Loucy (cell line): Measurements from ENCODE around the gene SYT2.
"Not testable (repeated sequence)": the region's sequence is repeated elsewhere in the genome, so short reads cannot be mapped to it uniquely, and the experiment has no call there.

Source experiments
- H2AFZ ChIP-seq: fragments of 200-600 bp; sonication (generic); 2 replicates; pipeline ENCODE4 v1.6.0; 2016; ENCODE audit warnings: antibody characterized with exemption, mild to moderate bottlenecking, low read length, moderate library complexity
- H3F3A ChIP-seq: fragments of 200-600 bp; 2 replicates; pipeline ENCODE4 v1.6.0; 2016; ENCODE audit warnings: antibody characterized with exemption, low read depth, mild to moderate bottlenecking
- H3K27me3 ChIP-seq: fragments of 200-600 bp; sonication (generic); 2 replicates; pipeline ENCODE4 v1.6.1; 2014; ENCODE audit warnings: low read length, mild to moderate bottlenecking; ENCODE audit not compliant: insufficient read depth, poor library complexity, severe bottlenecking
- H3K36me3 ChIP-seq: fragments of 200-600 bp; sonication (generic); 2 replicates; pipeline ENCODE4 v1.6.1; 2016; ENCODE audit warnings: low read length; ENCODE audit not compliant: insufficient read depth
- H3K4me1 ChIP-seq: fragments of 200-600 bp; sonication (generic); 2 replicates; pipeline ENCODE4 v1.5.1; 2014; ENCODE audit warnings: low read length, mild to moderate bottlenecking; ENCODE audit not compliant: insufficient read depth, poor library complexity, severe bottlenecking
- H3K4me2 ChIP-seq: fragments of 200-600 bp; sonication (generic); 2 replicates; pipeline ENCODE4 v1.6.0; 2014; ENCODE audit warnings: antibody characterized with exemption, low read length, low read depth, mild to moderate bottlenecking; ENCODE audit not compliant: poor library complexity, severe bottlenecking
- H3K4me3 ChIP-seq: fragments of 200-600 bp; sonication (generic); 2 replicates; pipeline ENCODE4 v1.5.1; 2014; ENCODE audit warnings: low read length, mild to moderate bottlenecking, mixed read lengths; ENCODE audit not compliant: poor library complexity, severe bottlenecking
- H3K79me2 ChIP-seq: fragments of 200-600 bp; sonication (generic); 2 replicates; pipeline ENCODE4 v1.6.1; 2014; ENCODE audit warnings: low read length; ENCODE audit not compliant: insufficient read depth
- H3K9ac ChIP-seq: fragments of 200-600 bp; sonication (generic); 2 replicates; pipeline ENCODE4 v1.6.0; 2014; ENCODE audit warnings: mild to moderate bottlenecking, low read depth, low read length, moderate library complexity; ENCODE audit not compliant: poor library complexity, severe bottlenecking
- H3K9me2 ChIP-seq: fragments of 200-600 bp; sonication (generic); replicated peaks from 2 replicates; pipeline ENCODE4 v1.6.1; 2016; ENCODE audit warnings: low read depth, low read length, mixed read lengths
- H3K9me3 ChIP-seq: fragments of 200-600 bp; sonication (generic); 2 replicates; pipeline ENCODE4 v1.6.1; 2014; ENCODE audit warnings: mild to moderate bottlenecking, antibody characterized with exemption, low read length, low read depth; ENCODE audit not compliant: insufficient read depth
- H4K20me1 ChIP-seq: fragments of 200-600 bp; sonication (generic); 2 replicates; pipeline ENCODE4 v1.6.0; 2014; ENCODE audit warnings: antibody characterized with exemption, low read length, mild to moderate bottlenecking; ENCODE audit not compliant: insufficient read depth, poor library complexity, severe bottlenecking
- CTCF ChIP-seq: fragments of 200-600 bp; sonication (generic); conservative IDR thresholded peaks from 2 replicates; pipeline ENCODE4 v1.5.1; 2014; ENCODE audit warnings: mild to moderate bottlenecking, antibody characterized with exemption, low read length
- EZH2phosphoT487 ChIP-seq: fragments of 200-600 bp; IDR thresholded peaks from 2 replicates; pipeline ENCODE4 v1.6.1; 2018; ENCODE audit warnings: antibody characterized with exemption, mild to moderate bottlenecking, moderate library complexity, borderline replicate concordance

The SYT2 gene

DNA sequence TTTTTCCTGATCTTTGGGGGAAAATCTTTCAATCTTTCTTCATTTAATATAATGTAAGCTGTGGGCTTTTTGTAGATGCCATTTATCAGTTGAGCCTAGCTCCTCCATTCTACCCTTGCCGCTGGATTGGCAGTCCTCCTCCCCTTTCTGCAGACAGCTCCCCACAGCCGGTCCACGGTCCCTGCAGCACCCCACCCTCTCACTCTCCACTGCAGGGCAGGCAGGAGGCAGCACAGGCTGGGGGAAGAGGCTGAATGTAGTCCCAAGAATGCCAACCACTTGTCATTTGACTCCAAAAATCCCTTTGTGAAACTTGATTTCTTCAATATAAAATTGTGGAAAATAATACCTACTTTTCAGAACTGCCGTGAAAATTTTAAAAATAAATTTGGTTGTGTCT lies 96.7 kb downstream of the SYT2 start:
- Histone ChIP-seq H3K9me3 (no peaks in the 10 kb centered on the region), H4K20me1 (no peaks in the 10 kb centered on the region), H3K4me1 (peaks cover 17% of the 10 kb centered on the region), H3K4me3 (no peak overlapping the region), H3K79me2 (no peaks in the 10 kb centered on the region), H3K36me3 (no peaks in the 10 kb centered on the region), H3K9me2 (no peaks in the 10 kb centered on the region), H3F3A (no peaks in the 10 kb centered on the region), H3K4me2 (no peak overlapping the region), H3K27me3 (no peaks in the 10 kb centered on the region), H2AFZ (no peak overlapping the region), H3K9ac (no peak overlapping the region)
- no peak for TF ChIP-seq CTCF
- TF ChIP-seq EZH2phosphoT487 = no peak

- H3K27me3 ChIP-seq, H3K79me2 ChIP-seq, H3K4me3 ChIP-seq, H3K9ac ChIP-seq, H3K4me2 ChIP-seq, H3K9me3 ChIP-seq, H4K20me1 ChIP-seq, H3K9me2 ChIP-seq, H3K36me3 ChIP-seq, H3F3A ChIP-seq, H2AFZ ChIP-seq: not testable (repeated sequence)
- H3K4me1 ChIP-seq = peaks cover 17% of the 10 kb centered on the region
These were observed 98.2 kb downstream of the SYT2 start for GRCh38 chr1:202612036-202612435.

DNA sequence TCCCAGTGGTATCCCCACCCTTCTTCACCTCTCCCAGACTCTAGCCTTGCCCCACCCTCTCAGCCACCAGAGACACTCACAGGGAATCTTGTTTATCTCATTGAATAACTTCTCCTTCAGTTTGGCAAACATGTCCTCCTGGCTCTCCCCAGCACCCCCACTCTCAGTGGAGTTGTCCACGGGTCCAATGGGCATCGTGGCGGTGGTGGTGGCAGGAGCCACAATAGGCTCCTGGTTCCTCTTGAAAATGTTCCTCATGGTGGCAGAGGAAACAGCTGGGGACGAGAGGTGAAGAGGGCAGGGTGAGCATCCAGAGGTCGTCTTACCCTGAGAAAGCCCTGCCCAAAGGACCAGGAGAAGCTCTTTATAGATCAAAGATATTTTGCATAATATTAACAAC lies 104.7 kb downstream of the SYT2 start:
- H3K4me2 ChIP-seq = no peak overlapping the region
- no peak overlapping the region for H3K9ac ChIP-seq
- no peak overlapping the region for H3K4me3 ChIP-seq
- no peaks in the 10 kb centered on the region for H3F3A ChIP-seq
- no peak overlapping the region for H2AFZ ChIP-seq
- no peaks in the 10 kb centered on the region for H3K79me2 ChIP-seq
- no peaks in the 10 kb centered on the region for H3K36me3 ChIP-seq
- H3K9me3 ChIP-seq = no peaks in the 10 kb centered on the region
- H3K4me1 ChIP-seq = no peaks in the 10 kb centered on the region
- TF ChIP-seq CTCF = no peak
- no peak for TF ChIP-seq EZH2phosphoT487
- H4K20me1 ChIP-seq = no peaks in the 10 kb centered on the region
- no peaks in the 10 kb centered on the region for H3K9me2 ChIP-seq
- no peaks in the 10 kb centered on the region for H3K27me3 ChIP-seq

DNA sequence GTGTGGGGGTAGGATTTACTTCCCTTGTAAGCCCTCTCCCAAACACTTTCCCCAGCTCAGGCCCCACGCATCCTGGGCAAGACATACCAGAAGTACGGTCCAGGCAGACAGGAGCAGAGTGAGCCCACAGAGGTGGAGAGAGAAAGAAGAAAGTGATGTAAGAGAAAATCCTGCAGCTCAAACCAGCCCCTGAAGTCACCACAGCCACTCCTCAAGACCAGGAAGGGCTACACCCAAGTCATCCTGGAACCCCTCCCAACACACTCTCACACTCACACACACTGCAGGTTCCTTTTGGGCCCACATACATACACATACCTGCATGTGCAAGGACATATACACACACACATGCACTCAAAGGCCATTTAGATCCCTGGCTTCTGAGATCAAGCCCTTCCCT lies 106.8 kb downstream of the SYT2 start:
- Histone ChIP-seq H3F3A (no peaks in the 10 kb centered on the region), H3K4me2 (no peak overlapping the region), H3K27me3 (no peaks in the 10 kb centered on the region), H3K4me3 (no peak overlapping the region), H3K36me3 (no peaks in the 10 kb centered on the region), H3K79me2 (no peaks in the 10 kb centered on the region), H3K9me2 (no peaks in the 10 kb centered on the region), H3K9me3 (no peaks in the 10 kb centered on the region), H2AFZ (no peak overlapping the region), H3K4me1 (no peaks in the 10 kb centered on the region), H4K20me1 (no peaks in the 10 kb centered on the region), H3K9ac (no peak overlapping the region)
- TF ChIP-seq CTCF (no peak), EZH2phosphoT487 (no peak)
